GM12878 (cell line): ENCODE data around the gene CDH4. TPM values are rescaled to one million over a fixed set of nuclear protein-coding genes. Genes with fewer than 3 reads are reported as not detected.

Experiments used
- ATAC-seq: fragments of 200-7000 bp; cut with Tn5 transposase; 3 replicates; pipeline ENCODE4 v1.9.1; 2020; ENCODE audit warnings: mild to moderate bottlenecking, moderate library complexity
- BruUV-seq: library from RNA; stranded (reverse); fragments of 400-500 nt; replicated peaks from 2 replicates; lab custom pipeline; 2021; lab: Mats Ljungman, UMichigan
- CTCF ChIA-PET: fragments of 300-600 bp; sonication (Branson Sonifier 250); formaldehyde crosslinking; extraction: SDS; loops from one replicate; lab custom pipeline; 2021; ENCODE audit warnings: inconsistent platforms; lab: Yijun Ruan, JAX
- POLR2A ChIA-PET: fragments of 350-600 bp; formaldehyde crosslinking; extraction: SDS; loops from one replicate; lab custom pipeline; 2021; ENCODE audit warnings: inconsistent platforms; lab: Charles Lee
- RAD21 ChIA-PET: fragments of 300-600 bp; sonication (Branson Sonifier 250); formaldehyde crosslinking; loops from one replicate; lab custom pipeline; 2023; ENCODE audit warnings: antibody characterized with exemption; ENCODE audit not compliant: unreplicated experiment; lab: Charles Lee
- SMC1A ChIA-PET: fragments of 300-600 bp; sonication (Branson Sonifier 250); formaldehyde crosslinking; loops from one replicate; lab custom pipeline; 2023; ENCODE audit not compliant: unreplicated experiment, uncharacterized antibody; lab: Charles Lee
- DNase-seq: peaks from one replicate; pipeline ENCODE4 v3.0.0-alpha.2; 2011; ENCODE audit warnings: low read depth, low spot score
- FAIRE-seq: peaks from 3 replicates; lab custom pipeline; 2011; peaks lifted over from hg19 to GRCh38; lab: Jason Lieb, UNC
- H2AFZ ChIP-seq: 2 replicates; pipeline ENCODE4 v1.6.0; 2011; ENCODE audit warnings: low read depth, low read length, control low read depth; ENCODE audit not compliant: control insufficient read depth
- H3K27ac ChIP-seq: 2 replicates; pipeline ENCODE4 v1.5.1; 2011; ENCODE audit warnings: control low read depth; ENCODE audit not compliant: control insufficient read depth, insufficient read depth
- H3K27me3 ChIP-seq, 2 experiments: replicated peaks in 1 of 2; 2 replicates each; pipeline versions ENCODE4 v1.6.0 to v1.6.1; 2011; ENCODE audit warnings: low read length in 1 of 2; ENCODE audit not compliant: control insufficient read depth in 2 of 2, insufficient read depth in 2 of 2
- H3K36me3 ChIP-seq, 2 experiments: 2 replicates each; pipeline ENCODE4 v1.5.1; 2011; ENCODE audit warnings: low read length in 1 of 2; ENCODE audit not compliant: control insufficient read depth in 2 of 2, insufficient read depth in 2 of 2
- H3K4me1 ChIP-seq: 2 replicates; pipeline ENCODE4 v1.6.1; 2011; ENCODE audit warnings: mild to moderate bottlenecking, low read length, moderate library complexity, mixed read lengths; ENCODE audit not compliant: control insufficient read depth, insufficient read depth
- H3K4me2 ChIP-seq: 2 replicates; pipeline ENCODE4 v1.6.0; 2011; ENCODE audit warnings: control low read depth; ENCODE audit not compliant: control insufficient read depth, insufficient read depth
- H3K4me3 ChIP-seq: fragments of 200-600 bp; sonication (generic); 2 replicates; pipeline ENCODE4 v1.5.1; 2016
- H3K79me2 ChIP-seq: 2 replicates; pipeline ENCODE4 v1.6.0; 2011; ENCODE audit warnings: low read length; ENCODE audit not compliant: control insufficient read depth, insufficient read depth
- H3K9ac ChIP-seq: 2 replicates; pipeline ENCODE4 v1.8.0; 2011; ENCODE audit warnings: low read length, control low read depth, mixed read lengths; ENCODE audit not compliant: control insufficient read depth, insufficient read depth
- H3K9me3 ChIP-seq: replicated peaks from 3 replicates; pipeline ENCODE4 v1.5.1; 2011; ENCODE audit warnings: mild to moderate bottlenecking, low read length; ENCODE audit not compliant: control insufficient read depth, insufficient read depth
- H4K20me1 ChIP-seq: 2 replicates; pipeline ENCODE4 v1.6.0; 2011; ENCODE audit not compliant: control insufficient read depth, insufficient read depth
- ASH2L ChIP-seq: fragments of 300-600, 200-600 bp; sonication (generic); IDR thresholded peaks from 2 replicates; pipeline ENCODE4 v1.6.1; 2017; ENCODE audit warnings: low read depth, mild to moderate bottlenecking, borderline replicate concordance
- ATF7 ChIP-seq: fragments of 450-650 bp; IDR thresholded peaks from 2 replicates; pipeline ENCODE4 v1.6.1; 2016; ENCODE audit warnings: low read depth, mild to moderate bottlenecking
- CHD2 ChIP-seq: IDR thresholded peaks from 2 replicates; pipeline ENCODE4 v1.6.1; 2011; ENCODE audit warnings: low read depth, low read length, improper control_type of control experiment, borderline replicate concordance
- CREM ChIP-seq: IDR thresholded peaks from 2 replicates; pipeline ENCODE4 v1.6.1; 2014; ENCODE audit warnings: antibody characterized with exemption, low read depth
- CTCF ChIP-seq, 3 experiments: IDR thresholded peaks in 2 of 3; conservative IDR thresholded peaks in 1 of 3; 2 replicates each; pipeline ENCODE4 v1.5.1; 2011; ENCODE audit warnings: low read depth in 3 of 3, low read length in 3 of 3, mild to moderate bottlenecking in 3 of 3, control low read depth in 2 of 3, moderate library complexity in 2 of 3, inconsistent platforms in 1 of 3, mixed read lengths in 1 of 3; ENCODE audit not compliant: control insufficient read depth in 2 of 3, insufficient read depth in 1 of 3; ENCODE audit errors: extremely low read depth in 1 of 3
- IRF4 ChIP-seq: IDR thresholded peaks from 2 replicates; pipeline ENCODE4 v1.6.1; 2011; ENCODE audit warnings: low read depth, low read length
- JUNB ChIP-seq: IDR thresholded peaks from 2 replicates; pipeline ENCODE4 v1.6.1; 2016; ENCODE audit warnings: antibody characterized with exemption, mild to moderate bottlenecking
- NR2C1 ChIP-seq: fragments of 450-650 bp; IDR thresholded peaks from 2 replicates; pipeline ENCODE4 v1.6.1; 2017; ENCODE audit warnings: antibody characterized with exemption, mild to moderate bottlenecking, moderate library complexity
- PML ChIP-seq: IDR thresholded peaks from 2 replicates; pipeline ENCODE4 v1.6.1; 2012; ENCODE audit warnings: low read length, inconsistent platforms
- POLR2AphosphoS5 ChIP-seq: IDR thresholded peaks from 2 replicates; pipeline ENCODE4 v1.6.1; 2011; ENCODE audit warnings: mild to moderate bottlenecking, low read length, inconsistent platforms
- RAD51 ChIP-seq: fragments of 450-650 bp; IDR thresholded peaks from 2 replicates; pipeline ENCODE4 v1.6.1; 2016; ENCODE audit warnings: moderate library complexity, mild to moderate bottlenecking, inconsistent platforms
- RELA ChIP-seq: fragments of 450-650 bp; IDR thresholded peaks from 2 replicates; pipeline ENCODE4 v1.8.0; 2014; ENCODE audit warnings: borderline replicate concordance; ENCODE audit not compliant: partially characterized antibody
- SIN3A ChIP-seq: IDR thresholded peaks from 2 replicates; pipeline ENCODE4 v1.6.1; 2012; ENCODE audit warnings: low read depth, low read length, improper control_type of control experiment
- SMC3 ChIP-seq: IDR thresholded peaks from 2 replicates; pipeline ENCODE4 v1.6.1; 2011; ENCODE audit warnings: low read length, improper control_type of control experiment, borderline replicate concordance
- SPI1 ChIP-seq: IDR thresholded peaks from 2 replicates; pipeline ENCODE4 v1.6.1; 2011; ENCODE audit warnings: low read depth, mild to moderate bottlenecking, low read length, moderate library complexity, borderline replicate concordance; ENCODE audit not compliant: insufficient read depth
- TARDBP ChIP-seq: IDR thresholded peaks from 2 replicates; pipeline ENCODE4 v1.6.1; 2016; ENCODE audit warnings: borderline replicate concordance
- ZNF217 ChIP-seq: fragments of 450-650 bp; IDR thresholded peaks from 2 replicates; pipeline ENCODE4 v1.6.1; 2017; ENCODE audit warnings: antibody characterized with exemption, mild to moderate bottlenecking
- ZNF274 ChIP-seq: IDR thresholded peaks from one replicate; pipeline ENCODE4 v1.8.0; 2011; ENCODE audit not compliant: insufficient read length, insufficient read depth
- WGBS: methylation state at CpG from one replicate; pipeline ENCODE4 v1.1.6; 2016; ENCODE audit warnings: low lambda C conversion rate; ENCODE audit not compliant: insufficient replicate concordance, insufficient coverage; ENCODE audit errors: missing lambda C conversion rate; 5-methylcytosine and 5-hydroxymethylcytosine counted together
- in situ Hi-C: fragments of 300-500 bp; cut with MboI; formaldehyde crosslinking; loops from 9 replicates; pipeline ENCODE4 v1.14.3; 2018; ENCODE audit warnings: mixed read lengths
- intact Hi-C: fragments of 100-400 bp; cut with micrococcal nuclease; formaldehyde crosslinking; loops from one replicate; pipeline ENCODE4 v1.14.2; 2022; ENCODE audit not compliant: unreplicated experiment
- polyA plus RNA-seq, 11 experiments: library from polyadenylated mRNA; depleted of rRNA in 4 of 11; unstranded in 6 of 11; stranded (reverse) in 5 of 11; fragments of >200 nt; fragmentation: Nextera tagmentation in 4 of 11; fragmentation: Illumina TruSeq in 1 of 11; extraction: Ambion mirVana in 4 of 11; extraction: Trizol in 1 of 11; gene quantifications; 1 replicate in 1 of 11; 2 replicates in 10 of 11; pipeline versions ENCODE4 v1.2.1 to v1.2.3, GENCODE V29; 2011 to 2016; ENCODE audit warnings: inconsistent platforms in 2 of 11, missing spikeins in 2 of 11, low read depth in 1 of 11
- total RNA-seq, 4 experiments: library from RNA; depleted of rRNA in 3 of 4; stranded (reverse); fragments of >200 nt in 3 of 4; fragmentation: Illumina TruSeq in 1 of 4; extraction: Trizol in 1 of 4; gene quantifications; 2 replicates each; pipeline versions ENCODE4 v1.2.1 to v1.2.3, GENCODE V29; 2013 to 2021
- TF ChIP-seq, protein P1 (sequence below): IDR thresholded peaks from 2 replicates; pipeline ENCODE4 v1.6.1; 2012; ENCODE audit warnings: low read depth, low read length, improper control_type of control experiment

CDH4 gene
- total and polyA plus RNA-seq, 10 of the 15 experiments (the other 5 are each of a cell fraction or from before 2014, with no cell fraction given): not detected

- TF ChIP-seq ATF7 (no peak), ZNF217 (no peak)
- TF ChIP-seq, protein P1, sequence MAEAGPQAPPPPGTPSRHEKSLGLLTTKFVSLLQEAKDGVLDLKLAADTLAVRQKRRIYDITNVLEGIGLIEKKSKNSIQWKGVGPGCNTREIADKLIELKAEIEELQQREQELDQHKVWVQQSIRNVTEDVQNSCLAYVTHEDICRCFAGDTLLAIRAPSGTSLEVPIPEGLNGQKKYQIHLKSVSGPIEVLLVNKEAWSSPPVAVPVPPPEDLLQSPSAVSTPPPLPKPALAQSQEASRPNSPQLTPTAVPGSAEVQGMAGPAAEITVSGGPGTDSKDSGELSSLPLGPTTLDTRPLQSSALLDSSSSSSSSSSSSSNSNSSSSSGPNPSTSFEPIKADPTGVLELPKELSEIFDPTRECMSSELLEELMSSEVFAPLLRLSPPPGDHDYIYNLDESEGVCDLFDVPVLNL: no peak
Measured at GRCh38 chr20:61389077-61389476, 137.0 kb downstream of the CDH4 start (continued).

DNA sequence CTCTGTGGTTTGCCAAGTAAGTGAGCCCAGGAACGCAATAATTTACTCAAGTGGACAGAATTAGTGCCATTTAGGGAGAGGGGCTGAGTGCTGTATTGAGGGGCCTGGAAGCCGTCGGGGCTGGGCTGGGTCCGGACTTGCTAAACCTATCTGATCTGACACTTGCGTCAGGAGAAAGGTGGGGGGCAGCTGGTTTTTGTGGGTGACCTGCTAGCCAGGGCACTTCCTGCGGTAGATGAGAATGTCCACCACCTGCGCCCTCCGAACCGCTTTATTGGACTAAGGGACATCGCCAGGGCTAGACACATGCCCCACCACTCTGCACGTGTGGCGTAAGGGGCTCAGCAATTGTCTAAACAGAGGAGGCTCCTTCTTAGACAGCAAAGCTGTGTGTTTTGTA lies 139.1 kb downstream of the CDH4 start:
- no TSS peak for BruUV-seq
- Histone ChIP-seq H3K4me1 (no peaks in the 10 kb centered on the region), H3K9ac (no peak overlapping the region)
- SMC1A ChIA-PET: no interaction called here
- CTCF ChIA-PET: no interaction called here
- no peak for TF ChIP-seq POLR2AphosphoS5
- no peak for TF ChIP-seq TARDBP
- no peak for TF ChIP-seq ASH2L
- TF ChIP-seq ZNF274: no peak
- no peak for TF ChIP-seq IRF4
- no peak for TF ChIP-seq RELA
- no peak for TF ChIP-seq CREM
- no peak for TF ChIP-seq SPI1
- TF ChIP-seq NR2C1: no peak
- no peak for TF ChIP-seq SMC3
- no peak for TF ChIP-seq CTCF (IDR thresholded peaks at IDR 0.05 in 2 of 3, conservative IDR thresholded peaks at IDR 0.05 in 1 of 3; ENCODE audit: control insufficient read depth in 2 of 3, extremely low read depth in 1 of 3, insufficient read depth in 1 of 3, low read depth in 3 of 3, low read length in 3 of 3)
- no peak for TF ChIP-seq RAD51
- no peak for TF ChIP-seq SIN3A
- no peak for TF ChIP-seq CHD2
- no peak for TF ChIP-seq PML
- TF ChIP-seq JUNB: no peak
- TF ChIP-seq, all 136 proteins: peak for 0
- FAIRE-seq (no peak), ATAC-seq (no peak), DNase-seq (no peak)
- Histone ChIP-seq H4K20me1 (no peaks in the 10 kb centered on the region), H3K9me3 (no peaks in the 10 kb centered on the region; the same call in 2 of the 3 replicates), H3K27me3 (no peaks in the 10 kb centered on the region), H3K79me2 (no peaks in the 10 kb centered on the region), H3K27ac (no peak overlapping the region), H2AFZ (no peak overlapping the region), H3K36me3 (no peaks in the 10 kb centered on the region), H3K4me2 (no peak overlapping the region), H3K4me3 (no peak overlapping the region)
- intact Hi-C loops: no loop called here
- WGBS: 73% methylated on average over 11 of the region's 12 CpGs
- RAD21 ChIA-PET: no interaction called here
- in situ Hi-C loops: no loop called here
- POLR2A ChIA-PET: no interaction called here
